ENCODE results near the gene IQCB1. TPM values are rescaled to one million over a fixed set of nuclear protein-coding genes. Genes with fewer than 3 reads are reported as not detected.
"Not testable (repeated sequence)": the region's sequence is repeated elsewhere in the genome, so short reads cannot be mapped to it uniquely, and the experiment has no call there.

The IQCB1 gene
- total RNA-seq, 3 donors from 2014 or later, result 37.8 to 43.4 (median 40.3) TPM

GRCh38 chr3:121835465-121835801 lies 573 bp upstream of the IQCB1 start:
- H3K4me1 Mint-ChIP-seq (ENCODE audit: low read depth), result peaks cover 47% of the 10 kb centered on the region
- peaks cover 21% of the 10 kb centered on the region for H3K36me3 Mint-ChIP-seq (ENCODE audit: insufficient read depth)
- no peaks in the 10 kb centered on the region for H3K27me3 Mint-ChIP-seq (ENCODE audit: low read depth)
- DNase-seq (no peak), ATAC-seq (no peak)
- no peaks in the 10 kb centered on the region for H3K9me3 Mint-ChIP-seq
- H3K4me3 Mint-ChIP-seq, result peak overlapping the region; percentile 94

- Mint-ChIP-seq H3K36me3 (ENCODE audit: insufficient read depth) (peaks cover 23% of the 10 kb centered on the region), H3K4me1 (ENCODE audit: low read depth) (peaks cover 47% of the 10 kb centered on the region)
Observed at GRCh38 chr3:121834157-121834670, 646 bp downstream of the IQCB1 start.

GRCh38 chr3:121822973-121823372 lies 11.9 kb downstream of the IQCB1 start:
- no peak for DNase-seq
- peaks cover 18% of the 10 kb centered on the region for H3K4me1 Mint-ChIP-seq (ENCODE audit: low read depth)
- peaks cover 66% of the 10 kb centered on the region for H3K36me3 Mint-ChIP-seq (ENCODE audit: insufficient read depth)
- H3K9me3 Mint-ChIP-seq, result peaks cover 7% of the 10 kb centered on the region
- no peak for ATAC-seq
- H3K4me3 Mint-ChIP-seq, result no peak overlapping the region
- H3K27me3 Mint-ChIP-seq (ENCODE audit: low read depth), result no peaks in the 10 kb centered on the region

More at GRCh38 chr3:121834157-121834670, 646 bp downstream of the IQCB1 start:
- no peak for DNase-seq
- peak overlapping the region; percentile 94 for H3K4me3 Mint-ChIP-seq
- ATAC-seq, result no peak
- H3K27me3 Mint-ChIP-seq (ENCODE audit: low read depth), result no peaks in the 10 kb centered on the region
- H3K9me3 Mint-ChIP-seq, result no peaks in the 10 kb centered on the region

DNA sequence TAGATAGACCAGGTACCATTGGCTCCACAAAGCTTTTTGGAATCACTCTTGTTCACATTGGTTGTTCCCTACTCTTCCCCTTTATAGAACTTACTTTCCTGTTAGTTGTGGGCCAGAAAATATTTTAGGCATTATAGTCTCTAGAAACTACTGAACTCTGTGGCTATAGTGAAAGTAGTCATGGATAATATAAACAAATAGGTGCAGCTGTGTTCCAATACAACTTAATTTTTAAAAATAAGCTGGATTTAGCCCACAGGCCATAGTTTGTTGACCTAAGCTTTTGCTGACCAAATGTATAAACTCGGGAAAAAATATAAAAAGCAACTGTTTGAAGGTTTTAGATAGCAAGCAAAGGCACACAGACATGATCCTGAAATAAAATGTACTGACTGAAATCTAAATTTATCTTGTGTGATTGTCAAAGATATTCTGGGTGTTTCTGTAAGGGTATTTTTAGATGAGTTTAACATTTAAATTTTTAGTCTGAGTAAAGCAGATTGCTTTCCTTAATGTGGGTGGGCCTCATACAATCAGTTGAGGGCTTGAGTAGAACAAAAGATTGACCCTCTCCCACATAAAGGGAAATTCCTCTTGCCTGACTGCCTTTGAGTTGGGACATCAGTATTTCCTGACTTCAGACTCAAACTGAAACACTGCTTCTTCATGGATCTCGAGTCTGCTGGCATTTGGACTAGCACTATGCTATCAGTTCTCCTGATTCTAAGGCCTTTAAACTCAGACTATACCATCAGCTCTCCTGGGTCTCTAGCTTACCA lies 13.2 kb downstream of the IQCB1 start:
- H3K9me3 Mint-ChIP-seq, result peaks cover 11% of the 10 kb centered on the region
- ATAC-seq (no peak), DNase-seq (no peak)
- H3K36me3 Mint-ChIP-seq (ENCODE audit: insufficient read depth), result peaks cover 66% of the 10 kb centered on the region
- H3K4me1 Mint-ChIP-seq (ENCODE audit: low read depth), result peaks cover 26% of the 10 kb centered on the region
- no peak overlapping the region for H3K4me3 Mint-ChIP-seq
- H3K27me3 Mint-ChIP-seq (ENCODE audit: low read depth), result no peaks in the 10 kb centered on the region

- no peak overlapping the region for H3K4me3 Mint-ChIP-seq
- peaks cover 68% of the 10 kb centered on the region for H3K36me3 Mint-ChIP-seq (ENCODE audit: insufficient read depth)
- peaks cover 41% of the 10 kb centered on the region for H3K4me1 Mint-ChIP-seq (ENCODE audit: low read depth)
- peaks cover 11% of the 10 kb centered on the region for H3K9me3 Mint-ChIP-seq
- no peak for DNase-seq
- H3K27me3 Mint-ChIP-seq (ENCODE audit: low read depth), result no peaks in the 10 kb centered on the region
- no peak for ATAC-seq
Observed at GRCh38 chr3:121819236-121819635, 15.6 kb downstream of the IQCB1 start.

- H3K9me3 Mint-ChIP-seq, result peaks cover 11% of the 10 kb centered on the region
- H3K27me3 Mint-ChIP-seq (ENCODE audit: low read depth), result no peaks in the 10 kb centered on the region
- ATAC-seq, result no peak
- DNase-seq, result no peak
- H3K4me1 Mint-ChIP-seq (ENCODE audit: low read depth), result peaks cover 46% of the 10 kb centered on the region
- H3K4me3 Mint-ChIP-seq, result no peak overlapping the region
- peaks cover 71% of the 10 kb centered on the region for H3K36me3 Mint-ChIP-seq (ENCODE audit: insufficient read depth)
Observed at GRCh38 chr3:121818578-121818977, 16.3 kb downstream of the IQCB1 start.

- peaks cover 49% of the 10 kb centered on the region for H3K4me1 Mint-ChIP-seq (ENCODE audit: low read depth)
- no peak overlapping the region for H3K4me3 Mint-ChIP-seq
- DNase-seq, result no peak
- H3K36me3 Mint-ChIP-seq (ENCODE audit: insufficient read depth), result peaks cover 68% of the 10 kb centered on the region
- peaks cover 4% of the 10 kb centered on the region for H3K9me3 Mint-ChIP-seq
- ATAC-seq, result no peak
- H3K27me3 Mint-ChIP-seq (ENCODE audit: low read depth), result no peaks in the 10 kb centered on the region
Observed at GRCh38 chr3:121817753-121818152, 17.1 kb downstream of the IQCB1 start.

DNA sequence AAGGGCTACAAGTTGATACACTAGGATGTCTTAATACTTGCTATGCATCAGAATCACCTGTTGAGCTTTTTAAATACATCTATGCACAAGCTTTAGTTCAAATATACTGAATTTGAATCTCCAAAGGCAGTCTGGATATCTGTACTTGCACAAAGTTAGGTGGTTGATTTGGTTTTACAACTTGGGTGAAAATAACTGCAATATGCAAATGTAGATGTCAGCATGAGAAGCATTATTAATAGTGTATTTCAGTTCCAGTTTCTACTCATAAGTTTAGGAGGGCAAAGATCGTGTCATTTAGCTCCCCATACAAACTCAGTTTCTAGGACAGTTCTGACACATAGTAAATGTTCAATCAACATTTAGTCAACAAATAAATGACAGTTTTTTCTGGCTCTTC lies 25.6 kb downstream of the IQCB1 start:
- no peak overlapping the region for H3K4me3 Mint-ChIP-seq
- H3K36me3 Mint-ChIP-seq (ENCODE audit: insufficient read depth), result peaks cover 57% of the 10 kb centered on the region
- H3K27me3 Mint-ChIP-seq (ENCODE audit: low read depth), result no peaks in the 10 kb centered on the region
- DNase-seq (no peak), ATAC-seq (peak; percentile 51 to 58)
- H3K9me3 Mint-ChIP-seq, result no peaks in the 10 kb centered on the region
- H3K4me1 Mint-ChIP-seq (ENCODE audit: low read depth), result peaks cover 21% of the 10 kb centered on the region

DNA sequence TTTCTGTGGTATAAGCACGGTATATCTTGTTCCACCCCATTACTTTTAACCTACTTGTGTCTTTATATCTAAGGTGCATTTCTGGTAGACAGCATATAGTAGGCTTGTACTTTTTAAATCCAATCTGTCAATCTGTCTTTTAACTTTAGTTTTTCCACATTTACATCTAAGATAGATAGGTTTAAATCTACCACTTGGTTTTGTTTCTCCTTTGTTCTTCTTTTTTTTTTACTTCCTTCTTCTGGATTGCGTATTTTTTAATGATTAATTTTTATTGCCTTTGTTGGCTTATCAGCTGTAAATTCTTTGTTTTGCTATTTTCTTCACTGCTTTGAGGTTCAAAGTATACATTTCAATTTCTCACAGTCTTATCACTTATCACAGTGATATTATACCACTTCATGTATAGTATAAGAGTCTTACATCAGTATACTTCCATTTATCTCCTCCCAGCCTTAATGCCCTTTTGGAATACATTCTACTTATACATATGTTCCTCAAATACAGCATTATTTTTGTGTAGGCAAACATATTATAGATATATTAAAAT lies 31.0 kb downstream of the IQCB1 start:
- no peak for DNase-seq
- peaks cover 52% of the 10 kb centered on the region for H3K36me3 Mint-ChIP-seq (ENCODE audit: insufficient read depth)
- H3K9me3 Mint-ChIP-seq, result no peaks in the 10 kb centered on the region
- H3K27me3 Mint-ChIP-seq (ENCODE audit: low read depth), result no peaks in the 10 kb centered on the region
- peaks cover 10% of the 10 kb centered on the region for H3K4me1 Mint-ChIP-seq (ENCODE audit: low read depth)
- no peak for ATAC-seq
- H3K4me3 Mint-ChIP-seq, result no peak overlapping the region

DNA sequence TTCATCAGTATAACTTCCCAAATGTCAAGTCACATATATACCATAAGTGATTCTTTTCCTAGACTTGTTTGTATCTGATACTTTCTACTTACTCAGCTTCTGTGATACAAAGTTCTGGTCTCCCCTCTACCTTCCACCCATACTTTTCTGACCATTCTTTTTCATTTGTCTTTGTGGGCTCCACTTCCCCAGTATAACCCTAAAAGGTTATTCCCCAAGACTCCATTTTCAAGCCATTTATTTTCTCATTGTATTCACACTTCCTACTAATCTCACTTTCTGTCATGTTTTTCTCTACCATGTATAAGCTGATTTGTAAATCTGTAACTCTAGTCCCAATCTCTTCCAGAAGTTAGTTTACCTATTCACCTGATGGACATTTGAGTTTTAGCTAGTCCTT lies 34.0 kb downstream of the IQCB1 start:
- no peak overlapping the region for H3K4me3 Mint-ChIP-seq
- ATAC-seq (no peak), DNase-seq (no peak)
- H3K27me3 Mint-ChIP-seq (ENCODE audit: low read depth), result no peaks in the 10 kb centered on the region
- H3K4me1 Mint-ChIP-seq (ENCODE audit: low read depth), result peaks cover 8% of the 10 kb centered on the region
- peaks cover 48% of the 10 kb centered on the region for H3K36me3 Mint-ChIP-seq (ENCODE audit: insufficient read depth)
- no peaks in the 10 kb centered on the region for H3K9me3 Mint-ChIP-seq

GRCh38 chr3:121796970-121797369 lies 37.9 kb downstream of the IQCB1 start:
- DNase-seq, result no peak
- ATAC-seq, result no peak
- Mint-ChIP-seq H3K4me3 (no peak overlapping the region), H3K9me3 (no peaks in the 10 kb centered on the region), H3K4me1 (ENCODE audit: low read depth) (peaks cover 4% of the 10 kb centered on the region), H3K27me3 (ENCODE audit: low read depth) (no peaks in the 10 kb centered on the region), H3K36me3 (ENCODE audit: insufficient read depth) (peaks cover 31% of the 10 kb centered on the region)

DNA sequence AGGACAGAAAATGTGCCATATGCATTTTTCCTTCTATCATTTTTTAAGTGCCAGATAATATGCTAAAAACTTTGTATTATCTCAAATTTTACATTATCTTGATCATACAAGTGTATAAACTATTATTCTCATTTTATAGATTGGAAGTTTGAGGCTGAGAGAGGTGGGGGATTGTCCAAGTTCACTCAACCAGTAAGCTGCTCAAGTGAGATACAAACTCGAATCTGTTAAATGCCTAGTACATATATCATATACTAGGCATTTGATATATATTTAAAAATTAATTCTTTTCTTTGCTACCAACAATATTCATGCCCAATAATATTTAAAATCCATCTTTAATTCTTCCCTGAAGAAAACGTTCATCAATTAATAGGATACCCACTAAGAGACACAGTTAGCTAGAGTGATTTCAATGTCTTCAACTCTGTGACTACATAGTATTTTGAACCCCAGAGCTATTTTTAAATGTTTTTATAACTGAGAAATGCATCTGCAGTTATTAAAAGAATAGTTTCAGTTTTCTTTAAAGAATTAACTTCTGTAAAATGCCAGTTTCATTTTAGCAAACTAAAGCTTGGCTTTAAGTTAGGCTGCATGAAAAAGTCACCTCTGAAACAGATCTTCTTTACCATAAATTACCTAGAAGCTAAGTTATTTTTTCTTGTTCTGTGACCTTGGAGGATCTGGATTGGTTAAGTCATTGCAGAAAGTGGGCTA lies 40.4 kb downstream of the IQCB1 start:
- Mint-ChIP-seq H3K4me3 (no peak overlapping the region), H3K9me3 (no peaks in the 10 kb centered on the region), H3K36me3 (ENCODE audit: insufficient read depth) (peaks cover 31% of the 10 kb centered on the region), H3K4me1 (ENCODE audit: low read depth) (no peaks in the 10 kb centered on the region), H3K27me3 (ENCODE audit: low read depth) (no peaks in the 10 kb centered on the region)
- DNase-seq (no peak), ATAC-seq (no peak)

DNA sequence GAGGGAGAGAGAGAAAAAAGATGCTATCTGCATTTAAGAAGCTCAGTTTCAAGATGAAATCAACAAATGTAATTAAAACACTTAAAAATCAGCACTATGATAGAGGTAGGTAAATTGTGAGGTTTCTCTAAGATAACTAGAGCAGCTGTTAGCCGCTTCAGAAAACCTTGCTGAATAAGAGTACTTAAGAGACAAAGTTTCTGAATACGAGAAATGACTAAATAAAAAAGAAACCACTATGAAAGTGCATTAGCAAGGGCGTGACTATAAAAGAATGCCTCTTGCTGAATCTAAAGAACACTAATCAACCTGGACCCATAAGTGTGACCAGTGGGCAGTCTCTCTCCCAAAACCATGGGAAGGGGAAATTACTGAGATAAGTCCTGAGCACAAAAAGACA lies 41.8 kb downstream of the IQCB1 start:
- Mint-ChIP-seq H3K4me3 (no peak overlapping the region), H3K36me3 (ENCODE audit: insufficient read depth) (peaks cover 44% of the 10 kb centered on the region), H3K9me3 (no peaks in the 10 kb centered on the region), H3K4me1 (ENCODE audit: low read depth) (no peaks in the 10 kb centered on the region), H3K27me3 (ENCODE audit: low read depth) (no peaks in the 10 kb centered on the region)
- ATAC-seq (no peak), DNase-seq (no peak)

DNA sequence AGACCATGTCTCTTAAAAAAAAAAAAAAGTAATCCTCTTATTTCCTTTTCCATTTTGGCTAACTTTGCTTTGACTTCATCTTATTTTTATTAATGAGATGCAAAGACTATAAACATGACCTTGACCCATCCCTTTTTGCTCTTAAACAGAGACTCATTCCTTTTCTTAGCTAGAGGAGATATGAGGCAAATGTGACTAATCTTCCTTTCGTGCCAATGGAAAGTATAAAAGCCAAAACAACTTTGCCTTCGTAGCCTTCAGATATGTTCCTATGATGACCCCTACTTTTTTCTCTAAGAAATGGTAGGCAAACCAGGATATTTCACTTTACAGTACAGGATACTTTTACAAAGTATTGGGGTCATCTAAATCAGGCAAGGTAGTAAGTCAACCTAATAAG lies 48.4 kb downstream of the IQCB1 start:
- ATAC-seq, result no peak
- DNase-seq, result no peak
- Mint-ChIP-seq H3K9me3 (no peaks in the 10 kb centered on the region), H3K4me3 (no peak overlapping the region), H3K36me3 (ENCODE audit: insufficient read depth) (peaks cover 61% of the 10 kb centered on the region), H3K27me3 (ENCODE audit: low read depth) (no peaks in the 10 kb centered on the region), H3K4me1 (ENCODE audit: low read depth) (no peaks in the 10 kb centered on the region)

DNA sequence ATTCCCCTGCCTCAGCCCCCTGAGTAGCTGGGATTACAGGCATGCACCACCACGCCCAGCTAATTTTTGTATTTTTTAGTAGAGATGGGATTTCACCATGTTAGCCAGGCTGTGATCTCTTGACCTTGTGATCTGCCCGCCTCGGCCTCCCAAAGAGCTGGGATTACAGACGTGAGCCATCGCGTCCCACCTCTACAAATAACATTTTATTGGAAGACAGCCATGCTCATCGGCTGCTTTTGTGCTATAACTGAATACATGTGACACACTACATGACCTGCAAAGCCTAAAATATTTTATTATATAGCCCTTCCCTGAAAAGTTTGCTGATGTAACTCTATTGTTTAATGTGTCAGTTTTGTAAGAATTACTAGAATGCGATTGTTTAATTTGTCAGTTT lies 52.1 kb downstream of the IQCB1 start:
- not testable (repeated sequence) for ATAC-seq; DNase-seq; H3K9me3 Mint-ChIP-seq; H3K4me3 Mint-ChIP-seq; H3K27me3 Mint-ChIP-seq (ENCODE audit: low read depth); H3K4me1 Mint-ChIP-seq (ENCODE audit: low read depth)
- peaks cover 66% of the 10 kb centered on the region for H3K36me3 Mint-ChIP-seq (ENCODE audit: insufficient read depth)

All from activated T-cell treated with anti-CD3 and anti-CD28 coated beads, Interleukin-2, amount 50 U/mL, for 4 hours (primary cell).